Transverse colon (tissue), 4 donors: ENCODE measurements around the gene AHSA1.

ENCODE experiments used
- POLR2A ChIP-seq: fragments of 450-650 bp; IDR thresholded peaks from one replicate; pipeline ENCODE4 v1.6.1; 2016; ENCODE audit warnings: antibody characterized with exemption, mild to moderate bottlenecking, moderate library complexity
- POLR2AphosphoS5 ChIP-seq, 3 donors: sonication (generic); formaldehyde crosslinking; IDR thresholded peaks; one replicate each; pipeline ENCODE4 v1.6.1; 2016; ENCODE audit warnings: antibody characterized with exemption in 3 of 3
- TF ChIP-seq, protein P1 (sequence below), 5 experiments: fragments of 200-600 bp in 3 of 5; fragments of 450-650 bp in 2 of 5; sonication (generic) in 3 of 5; IDR thresholded peaks; 1 replicate in 2 of 5; 2 replicates in 3 of 5; pipeline ENCODE4 v1.5.1; 2016 to 2017; ENCODE audit warnings: antibody characterized with exemption in 5 of 5, inconsistent platforms in 3 of 5, mild to moderate bottlenecking in 2 of 5, moderate library complexity in 1 of 5

DNA sequence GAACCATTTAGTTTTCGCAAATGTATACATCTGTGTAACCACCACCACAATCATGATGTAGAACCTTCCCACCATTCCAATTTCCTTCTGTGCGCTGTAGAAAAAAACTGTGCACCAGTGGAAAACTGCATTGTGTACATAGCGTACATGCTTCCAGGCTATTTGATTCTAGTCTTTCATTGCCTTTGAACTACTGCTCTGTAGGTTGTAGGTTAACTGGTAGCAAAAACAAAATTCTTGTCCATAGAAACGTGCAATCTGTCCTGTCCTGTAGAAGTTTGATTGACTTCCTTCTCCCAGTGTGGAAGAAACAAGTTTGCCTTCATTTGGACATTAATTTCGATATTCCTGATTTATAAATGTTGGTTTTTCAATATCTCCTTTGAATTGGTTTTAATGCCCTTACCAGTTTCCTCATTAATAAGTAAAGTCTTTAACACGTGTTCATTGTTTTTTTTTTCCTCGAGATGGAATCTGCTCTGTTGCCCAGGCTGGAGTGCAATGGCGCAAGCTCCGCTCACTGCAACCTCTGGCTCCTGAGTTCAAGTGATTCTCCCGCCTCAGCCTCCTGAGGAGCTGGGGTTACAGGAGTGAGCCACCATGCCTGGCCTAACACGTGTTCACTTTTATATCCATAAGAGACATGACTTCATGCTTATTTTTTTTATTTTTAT, 44.4 kb downstream of the AHSA1 start:
- TF ChIP-seq POLR2A: no peak
- TF ChIP-seq, protein P1, sequence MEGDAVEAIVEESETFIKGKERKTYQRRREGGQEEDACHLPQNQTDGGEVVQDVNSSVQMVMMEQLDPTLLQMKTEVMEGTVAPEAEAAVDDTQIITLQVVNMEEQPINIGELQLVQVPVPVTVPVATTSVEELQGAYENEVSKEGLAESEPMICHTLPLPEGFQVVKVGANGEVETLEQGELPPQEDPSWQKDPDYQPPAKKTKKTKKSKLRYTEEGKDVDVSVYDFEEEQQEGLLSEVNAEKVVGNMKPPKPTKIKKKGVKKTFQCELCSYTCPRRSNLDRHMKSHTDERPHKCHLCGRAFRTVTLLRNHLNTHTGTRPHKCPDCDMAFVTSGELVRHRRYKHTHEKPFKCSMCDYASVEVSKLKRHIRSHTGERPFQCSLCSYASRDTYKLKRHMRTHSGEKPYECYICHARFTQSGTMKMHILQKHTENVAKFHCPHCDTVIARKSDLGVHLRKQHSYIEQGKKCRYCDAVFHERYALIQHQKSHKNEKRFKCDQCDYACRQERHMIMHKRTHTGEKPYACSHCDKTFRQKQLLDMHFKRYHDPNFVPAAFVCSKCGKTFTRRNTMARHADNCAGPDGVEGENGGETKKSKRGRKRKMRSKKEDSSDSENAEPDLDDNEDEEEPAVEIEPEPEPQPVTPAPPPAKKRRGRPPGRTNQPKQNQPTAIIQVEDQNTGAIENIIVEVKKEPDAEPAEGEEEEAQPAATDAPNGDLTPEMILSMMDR (IDR thresholded peaks at IDR 0.05): no peak
- peak in 1 of 3 donors; percentile 15 for TF ChIP-seq POLR2AphosphoS5 (IDR thresholded peaks at IDR 0.05)
